Measurements from ENCODE around the gene ADCY1.

The ADCY1 gene

DNA sequence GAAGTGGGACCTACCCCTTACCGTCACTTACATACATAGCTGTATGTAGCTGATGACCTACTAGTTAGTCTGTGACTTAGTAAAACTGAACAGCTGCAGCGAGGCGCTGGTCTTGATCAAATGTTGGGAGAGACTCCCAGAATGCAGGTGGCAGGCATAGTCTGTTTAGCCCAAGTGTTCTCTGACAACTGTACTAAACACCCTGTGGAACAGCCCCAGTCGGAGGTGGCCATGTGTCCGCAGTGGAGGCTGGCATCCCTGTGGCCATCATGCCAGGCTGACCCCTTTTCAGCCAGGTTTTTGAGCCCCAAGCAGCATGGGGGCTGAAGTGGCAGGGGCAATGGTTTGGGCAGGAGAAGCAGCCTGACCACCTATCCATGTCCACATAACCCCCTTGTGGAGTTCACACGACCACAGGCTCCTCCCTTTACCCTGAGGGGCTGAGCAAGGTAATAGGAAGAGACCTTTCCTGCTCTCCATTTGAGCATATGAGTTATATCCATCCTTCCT lies 7.2 kb downstream of the ADCY1 start:
- DNase-seq (ENCODE audit: low spot score), result no peak
- TF ChIP-seq, protein P1, sequence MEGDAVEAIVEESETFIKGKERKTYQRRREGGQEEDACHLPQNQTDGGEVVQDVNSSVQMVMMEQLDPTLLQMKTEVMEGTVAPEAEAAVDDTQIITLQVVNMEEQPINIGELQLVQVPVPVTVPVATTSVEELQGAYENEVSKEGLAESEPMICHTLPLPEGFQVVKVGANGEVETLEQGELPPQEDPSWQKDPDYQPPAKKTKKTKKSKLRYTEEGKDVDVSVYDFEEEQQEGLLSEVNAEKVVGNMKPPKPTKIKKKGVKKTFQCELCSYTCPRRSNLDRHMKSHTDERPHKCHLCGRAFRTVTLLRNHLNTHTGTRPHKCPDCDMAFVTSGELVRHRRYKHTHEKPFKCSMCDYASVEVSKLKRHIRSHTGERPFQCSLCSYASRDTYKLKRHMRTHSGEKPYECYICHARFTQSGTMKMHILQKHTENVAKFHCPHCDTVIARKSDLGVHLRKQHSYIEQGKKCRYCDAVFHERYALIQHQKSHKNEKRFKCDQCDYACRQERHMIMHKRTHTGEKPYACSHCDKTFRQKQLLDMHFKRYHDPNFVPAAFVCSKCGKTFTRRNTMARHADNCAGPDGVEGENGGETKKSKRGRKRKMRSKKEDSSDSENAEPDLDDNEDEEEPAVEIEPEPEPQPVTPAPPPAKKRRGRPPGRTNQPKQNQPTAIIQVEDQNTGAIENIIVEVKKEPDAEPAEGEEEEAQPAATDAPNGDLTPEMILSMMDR (IDR thresholded peaks at IDR 0.05; ENCODE audit: borderline replicate concordance, control extremely low read depth, extremely low read depth, insufficient read depth, missing control alignments), result no peak
- in situ Hi-C loops (cut with MboI; ENCODE audit: low sequenced_read_pairs, unreplicated experiment), result no loop called here

DNA sequence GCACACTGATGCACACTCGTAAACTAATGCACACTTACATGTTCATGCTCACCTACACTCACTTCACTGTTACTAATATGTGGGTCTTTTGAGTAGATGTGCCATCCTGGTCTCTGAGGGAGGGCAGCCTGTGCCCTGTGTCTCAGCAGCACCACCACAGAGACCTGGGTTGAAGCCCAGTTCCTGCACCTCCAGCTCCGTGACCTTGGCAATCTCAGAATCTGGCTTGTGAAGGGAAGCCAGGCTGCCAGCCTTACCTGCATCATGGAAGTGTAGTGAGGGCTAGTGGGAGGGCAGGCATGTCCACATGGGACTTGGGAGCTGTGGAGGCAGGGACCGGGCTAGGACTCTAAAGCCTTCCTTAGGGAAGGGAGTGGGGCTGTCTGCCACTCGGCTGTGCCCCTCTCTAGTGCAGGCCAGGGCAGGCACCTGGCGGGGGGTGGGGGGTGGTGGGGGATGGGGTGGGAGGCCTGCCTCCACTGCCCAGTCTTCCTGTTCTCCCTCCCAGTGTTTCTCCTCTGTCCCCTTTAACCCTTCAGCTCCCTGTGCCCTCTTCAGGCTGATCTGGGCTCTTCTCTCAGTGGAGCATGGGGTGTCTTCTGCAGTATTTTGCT lies 8.1 kb downstream of the ADCY1 start:
- in situ Hi-C loops (cut with MboI; ENCODE audit: low sequenced_read_pairs, unreplicated experiment), result no loop called here
- DNase-seq (ENCODE audit: low spot score), result no peak
- TF ChIP-seq, protein P1 (IDR thresholded peaks at IDR 0.05; ENCODE audit: borderline replicate concordance, control extremely low read depth, extremely low read depth, insufficient read depth, missing control alignments), result no peak

DNA sequence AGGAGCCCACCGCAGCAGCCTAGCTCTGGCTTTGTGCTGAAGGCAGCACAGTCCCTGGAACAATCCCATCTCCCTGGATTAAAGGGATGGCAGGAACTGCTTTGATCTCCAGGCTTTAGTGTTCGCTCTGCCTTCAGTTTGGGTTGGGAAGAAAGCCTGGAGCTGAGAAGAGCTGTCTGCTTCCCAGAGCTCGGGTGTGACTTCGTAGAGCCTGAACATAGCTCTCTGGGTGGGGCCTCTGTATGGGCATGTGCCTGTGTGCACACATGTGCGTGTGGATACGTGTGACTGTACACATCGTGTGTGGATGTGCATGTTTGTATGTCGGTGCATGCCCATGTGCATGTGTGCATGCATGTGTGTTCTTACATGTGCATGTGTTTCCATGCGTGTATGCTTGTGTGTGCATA lies 8.7 kb downstream of the ADCY1 start:
- no peak for DNase-seq (ENCODE audit: low spot score)
- TF ChIP-seq, protein P1 (IDR thresholded peaks at IDR 0.05; ENCODE audit: borderline replicate concordance, control extremely low read depth, extremely low read depth, insufficient read depth, missing control alignments), result no peak
- in situ Hi-C loops (cut with MboI; ENCODE audit: low sequenced_read_pairs, unreplicated experiment), result no loop called here

DNA sequence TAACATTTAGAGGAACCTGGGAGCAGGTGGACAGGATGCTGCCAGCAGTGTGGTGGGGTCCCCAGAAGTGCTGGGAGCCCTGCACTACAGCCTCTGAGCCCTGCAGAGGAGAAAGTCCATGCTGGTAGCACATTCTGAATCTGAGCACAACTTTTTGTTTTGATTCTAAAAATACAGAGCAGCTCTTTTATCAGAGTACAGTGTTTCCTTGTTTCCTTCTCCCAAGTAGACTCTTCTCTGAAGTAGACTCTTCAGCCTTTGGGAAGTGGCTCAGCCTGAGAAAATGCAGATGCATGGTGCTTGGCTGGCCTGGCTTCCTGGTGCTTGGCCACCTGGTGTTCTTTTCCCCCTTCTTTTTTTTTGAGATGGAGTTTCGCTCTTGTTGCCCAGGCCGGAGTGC lies 9.1 kb downstream of the ADCY1 start:
- TF ChIP-seq, protein P1 (IDR thresholded peaks at IDR 0.05; ENCODE audit: borderline replicate concordance, control extremely low read depth, extremely low read depth, insufficient read depth, missing control alignments), result no peak
- no peak for DNase-seq (ENCODE audit: low spot score)
- in situ Hi-C loops (cut with MboI; ENCODE audit: low sequenced_read_pairs, unreplicated experiment), result no loop called here

DNA sequence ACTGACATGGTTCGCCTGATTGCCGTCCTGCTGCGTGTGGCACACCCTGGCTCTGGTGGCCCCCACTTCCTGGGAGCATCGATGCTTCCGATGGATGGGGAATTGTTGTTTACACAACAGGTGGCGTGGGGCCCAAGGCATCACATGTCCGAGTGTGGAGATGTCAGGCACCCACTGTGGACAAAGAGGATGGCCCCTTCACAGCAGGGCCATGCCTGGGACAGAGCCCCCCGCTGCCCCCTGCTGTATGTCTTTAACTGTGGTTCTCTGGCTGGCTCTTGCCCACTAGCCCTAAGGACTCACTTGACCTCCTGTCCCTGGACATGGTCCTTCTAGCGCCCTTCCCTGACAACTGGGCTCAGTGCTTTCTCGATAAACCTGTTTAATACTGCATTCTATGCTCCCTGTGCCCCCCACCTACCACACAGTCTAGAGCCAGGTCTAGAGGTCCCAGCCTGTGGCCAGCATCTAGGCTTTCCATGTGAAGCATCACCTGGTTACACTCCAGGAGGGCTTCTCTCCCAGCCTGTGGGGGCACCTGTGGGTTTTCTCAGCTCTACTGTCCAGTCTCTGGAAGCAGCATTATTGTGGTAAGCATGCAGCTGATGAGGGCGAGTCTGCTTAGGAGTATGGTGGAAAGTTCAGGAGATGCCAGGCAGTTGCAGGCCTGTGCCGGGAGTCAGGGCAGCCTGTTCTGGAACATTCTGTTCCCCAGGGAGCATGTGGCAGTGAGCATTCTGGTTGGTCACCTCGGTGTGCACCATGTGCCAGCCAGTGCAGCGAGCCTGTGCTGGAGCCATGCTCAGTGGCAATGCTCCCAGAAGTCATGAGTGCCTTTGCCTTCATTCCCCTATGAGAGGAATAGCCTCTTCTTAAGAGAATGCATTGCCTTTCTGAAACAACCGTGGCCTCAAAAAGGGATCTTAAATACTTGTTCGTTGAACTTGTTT lies 10.4 kb downstream of the ADCY1 start:
- TF ChIP-seq, protein P1 (IDR thresholded peaks at IDR 0.05; ENCODE audit: borderline replicate concordance, control extremely low read depth, extremely low read depth, insufficient read depth, missing control alignments), result no peak
- DNase-seq (ENCODE audit: low spot score), result no peak
- in situ Hi-C loops (cut with MboI; ENCODE audit: low sequenced_read_pairs, unreplicated experiment), result no loop called here

DNA sequence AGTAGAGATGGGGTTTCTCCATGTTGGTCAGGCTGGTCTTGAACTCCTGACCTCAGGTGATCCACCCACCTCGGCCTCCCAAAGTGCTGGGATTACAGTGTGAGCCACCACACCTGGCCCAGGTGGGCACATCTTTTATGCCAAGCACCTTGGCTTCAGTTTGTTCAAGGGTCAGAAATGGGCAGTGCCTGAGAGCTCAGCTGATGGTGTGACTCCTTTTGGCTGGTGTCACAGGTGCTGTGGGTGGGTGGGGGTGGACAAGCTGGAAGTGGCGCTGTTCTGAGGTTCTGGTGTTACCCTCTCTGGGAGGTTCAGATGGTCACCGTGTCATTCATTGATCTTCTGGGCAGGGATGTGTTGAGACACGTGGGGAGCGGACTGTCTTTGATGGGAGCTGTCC lies 11.5 kb downstream of the ADCY1 start:
- TF ChIP-seq, protein P1 (IDR thresholded peaks at IDR 0.05; ENCODE audit: borderline replicate concordance, control extremely low read depth, extremely low read depth, insufficient read depth, missing control alignments), result no peak
- in situ Hi-C loops (cut with MboI; ENCODE audit: low sequenced_read_pairs, unreplicated experiment), result no loop called here
- DNase-seq (ENCODE audit: low spot score), result no peak
